Fibroblast of skin of back (primary cell): ENCODE results near the gene PROM2.
"Not testable (repeated sequence)": the region's sequence is repeated elsewhere in the genome, so short reads cannot be mapped to it uniquely, and the experiment has no call there.

Experiments
- DNase-seq: peaks from one replicate; pipeline ENCODE4 v3.0.0-alpha.2; 2013

The PROM2 gene

DNA sequence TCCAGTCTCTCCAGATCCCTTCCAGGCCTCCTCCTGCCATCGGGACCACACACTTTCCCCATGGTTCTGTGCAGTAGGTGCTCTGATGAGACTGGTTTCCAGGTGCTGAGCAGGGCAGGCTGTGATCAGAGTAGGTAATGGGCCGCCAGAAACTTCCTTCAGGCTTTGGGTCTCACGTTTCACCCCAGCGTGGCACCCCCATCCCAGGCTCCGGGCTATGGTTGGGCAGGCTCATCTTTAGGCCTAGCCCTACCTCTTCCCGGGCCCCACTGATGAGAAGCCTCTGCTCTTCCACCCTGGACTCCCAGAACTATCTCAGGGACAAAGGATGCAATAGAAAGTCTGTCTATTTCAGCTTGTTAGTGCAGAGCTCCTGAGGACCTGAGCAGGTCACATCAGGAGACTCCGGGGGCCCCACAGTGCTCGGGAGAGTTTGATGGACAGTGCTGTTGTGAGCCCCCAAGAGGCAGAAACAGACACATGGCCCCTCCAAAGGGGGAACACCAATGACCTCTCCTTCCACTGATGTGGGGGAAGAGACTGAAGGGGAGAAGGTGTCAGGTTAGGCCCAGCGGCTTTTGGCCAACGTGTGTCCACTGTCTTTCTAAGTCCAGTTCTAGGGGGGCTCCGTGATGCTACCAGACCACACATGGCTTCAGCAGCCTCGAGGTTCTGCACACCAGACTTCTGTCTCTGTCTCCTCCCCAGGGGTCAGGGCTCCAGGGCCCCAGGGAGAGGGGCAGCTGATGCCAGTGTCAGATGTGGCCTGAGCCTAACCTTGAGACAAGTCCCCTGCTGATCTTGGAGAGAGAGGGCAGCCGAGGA lies 5.8 kb upstream of the PROM2 start:
- DNase-seq: no peak

DNA sequence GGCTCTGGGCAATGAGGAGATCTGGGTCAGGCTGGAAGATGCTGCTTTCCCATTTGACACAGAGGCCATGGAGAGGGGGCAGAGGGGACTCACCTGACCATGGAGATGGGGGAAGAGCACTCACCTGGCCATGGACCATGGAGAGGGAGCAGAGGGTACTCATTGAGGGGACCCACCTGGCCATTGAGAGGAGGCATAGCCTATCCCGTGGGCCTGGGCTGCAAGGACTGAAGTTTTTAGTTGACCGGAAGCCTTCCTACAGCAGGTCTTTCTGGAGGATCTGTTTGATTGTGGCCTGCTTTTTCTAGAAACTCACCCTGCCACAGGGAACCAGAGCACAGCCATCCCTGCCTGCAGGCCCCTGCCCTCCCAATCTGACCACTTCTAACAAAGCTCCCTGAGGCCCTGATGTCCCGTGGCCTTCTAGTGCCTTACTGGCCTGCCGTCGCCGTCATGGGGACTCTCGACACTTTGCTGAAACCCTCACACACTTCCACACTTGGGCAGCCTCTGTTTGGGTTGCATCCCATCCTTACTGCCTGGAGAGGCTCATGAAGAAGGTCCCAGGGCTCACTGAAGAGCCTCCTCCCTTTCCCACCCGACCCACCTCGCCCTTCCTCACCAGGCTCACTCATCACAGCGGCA lies 5.1 kb upstream of the PROM2 start:
- no peak for DNase-seq

DNA sequence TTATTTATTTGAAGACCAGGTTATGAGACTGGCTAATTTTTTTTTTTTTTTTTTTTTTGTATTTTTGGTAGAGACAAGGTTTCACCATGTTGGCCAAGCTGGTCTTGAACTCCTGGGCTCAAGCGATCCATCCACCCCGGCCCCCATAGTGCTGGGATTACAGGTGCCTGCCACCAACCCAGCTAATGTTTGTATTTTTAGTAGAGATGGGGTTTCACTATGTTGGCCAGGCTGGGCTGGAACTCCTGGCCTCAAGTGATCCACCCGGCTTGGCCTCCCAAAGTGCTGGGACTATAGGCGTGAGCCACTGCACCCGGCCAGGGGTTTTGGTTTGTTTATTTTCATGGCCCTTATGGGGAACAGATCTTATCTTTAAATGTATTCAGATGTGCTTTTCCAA lies 4.5 kb upstream of the PROM2 start:
- DNase-seq: not testable (repeated sequence)

DNA sequence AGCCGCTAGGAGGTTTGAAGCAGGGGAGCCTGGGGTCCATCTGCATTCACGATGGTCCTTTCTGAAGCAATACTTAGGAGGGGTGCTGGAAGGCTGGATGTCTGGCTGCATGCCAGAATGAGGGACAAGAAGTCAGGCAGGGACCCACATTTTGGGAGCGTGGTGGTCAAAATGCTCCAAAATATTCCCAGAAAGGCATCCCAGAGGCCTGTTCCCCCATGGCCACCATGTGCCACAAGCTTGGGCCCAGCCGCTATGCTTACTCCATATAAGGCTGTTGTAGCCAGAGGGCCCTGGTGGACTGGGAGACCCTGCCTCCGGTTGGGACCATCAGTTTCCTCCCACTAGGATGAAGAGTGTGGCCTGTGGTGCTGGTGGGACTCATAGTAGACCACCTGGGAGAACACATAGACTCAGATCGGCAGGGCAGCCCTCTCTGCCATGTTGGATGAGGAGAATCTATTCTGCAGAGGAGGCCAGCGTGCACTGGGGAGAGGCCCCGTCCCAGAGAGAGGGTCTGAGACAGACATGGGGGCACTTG lies 3.6 kb upstream of the PROM2 start:
- DNase-seq: no peak

DNA sequence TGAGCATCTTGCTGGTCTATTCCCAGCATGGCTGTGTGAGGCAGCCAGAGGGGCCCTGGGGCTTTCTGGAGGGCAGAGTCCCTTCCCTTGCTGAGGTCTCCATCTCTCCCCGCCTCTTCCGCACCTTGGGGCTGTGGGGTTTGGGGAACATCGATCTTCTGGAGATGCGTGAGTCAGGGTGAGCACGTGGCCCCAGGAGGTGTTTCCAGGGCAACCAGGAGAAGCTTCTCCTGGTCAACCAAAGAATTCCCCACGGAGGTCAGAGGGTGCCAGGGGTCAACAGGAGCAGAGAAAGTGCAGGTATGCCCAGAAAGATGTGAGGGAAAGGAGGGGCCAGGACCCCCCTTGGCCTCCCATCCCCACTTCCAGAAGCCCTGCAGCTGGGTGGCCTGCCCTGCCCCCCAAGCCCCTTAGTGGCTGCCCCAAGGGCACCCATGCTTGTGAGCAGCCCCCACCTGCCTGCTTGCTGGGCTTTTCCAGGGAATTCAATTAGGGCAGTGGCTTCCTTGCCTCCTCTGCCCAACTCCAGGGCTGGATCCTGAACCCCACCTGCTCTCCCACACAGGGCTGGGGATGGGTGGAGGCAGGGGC lies 2.8 kb upstream of the PROM2 start:
- no peak for DNase-seq

DNA sequence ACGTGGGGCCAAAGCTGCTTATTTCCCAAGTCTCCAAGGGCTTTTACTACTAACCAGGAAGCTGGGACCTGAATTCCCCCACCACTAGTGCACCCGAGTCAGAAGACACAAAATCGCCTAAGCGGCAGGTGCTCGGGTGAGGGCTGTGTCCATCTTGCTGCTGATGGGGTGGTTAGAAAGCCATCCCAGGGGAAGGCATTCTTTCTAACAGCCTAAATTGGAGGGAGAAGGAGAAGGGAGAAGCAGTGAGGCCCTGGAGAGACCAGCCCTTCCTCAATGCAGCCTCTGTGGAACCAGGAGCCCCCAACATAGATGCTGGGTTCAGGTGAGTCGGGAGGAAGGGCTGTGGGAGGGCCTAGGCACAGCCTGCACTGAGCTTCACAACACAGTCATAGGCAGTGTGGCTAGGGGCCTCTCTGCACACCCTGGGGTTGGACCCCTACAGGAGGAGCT lies 1.9 kb upstream of the PROM2 start:
- DNase-seq: no peak

DNA sequence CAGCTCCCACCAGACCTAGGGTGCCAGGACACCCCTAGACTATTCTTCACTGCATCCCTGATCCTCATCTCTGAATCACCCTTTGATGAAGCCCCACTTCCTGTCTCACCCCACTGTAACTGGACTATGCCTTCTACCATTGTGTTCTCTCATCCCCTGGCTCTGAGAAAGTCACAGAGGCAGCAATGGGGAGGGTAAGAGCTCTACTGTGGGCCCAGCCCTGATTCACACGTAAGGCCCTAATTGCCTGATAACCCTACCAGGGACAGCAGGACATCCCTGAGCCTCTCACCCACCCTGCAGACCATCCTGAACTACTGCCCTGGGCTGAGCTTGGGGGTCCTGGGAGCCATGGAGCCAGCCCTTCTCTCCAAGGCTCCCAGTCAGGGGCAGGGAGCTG lies 1.5 kb upstream of the PROM2 start:
- DNase-seq: no peak

DNA sequence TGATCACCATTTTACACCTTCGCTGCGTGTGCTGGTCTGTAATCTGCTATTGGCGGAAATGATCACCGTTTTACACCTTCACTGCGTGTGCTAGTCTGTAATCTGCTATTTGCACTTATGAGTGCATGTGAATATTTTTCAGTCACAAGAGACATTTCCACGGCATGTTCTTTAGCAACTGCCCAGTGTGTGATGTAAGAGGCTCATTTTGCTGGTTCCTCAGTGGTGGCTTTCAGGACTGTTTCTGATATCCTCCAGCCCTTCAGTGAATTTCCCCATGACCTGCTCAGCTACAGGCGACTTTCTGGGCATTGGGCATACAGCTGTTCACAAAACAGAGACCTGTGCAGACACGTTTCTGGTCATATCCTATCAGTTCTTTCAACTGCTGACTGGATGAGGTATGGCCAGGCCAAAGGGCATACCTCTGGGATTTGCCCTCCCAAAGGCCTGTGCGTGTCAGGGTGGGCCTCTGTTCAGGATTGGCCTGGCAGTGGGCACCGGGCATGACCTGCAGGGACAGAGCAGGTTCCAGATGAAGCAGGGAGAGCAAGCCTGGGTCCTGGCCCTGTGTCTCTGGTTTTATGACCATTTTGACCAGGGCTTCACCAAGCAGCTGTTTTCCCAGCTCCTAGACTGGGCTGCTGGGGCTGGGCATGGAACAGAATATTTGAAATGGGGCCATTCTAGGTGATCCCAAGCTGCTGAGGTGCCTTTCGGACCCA lies 521 bp upstream of the PROM2 start:
- no peak for DNase-seq

DNA sequence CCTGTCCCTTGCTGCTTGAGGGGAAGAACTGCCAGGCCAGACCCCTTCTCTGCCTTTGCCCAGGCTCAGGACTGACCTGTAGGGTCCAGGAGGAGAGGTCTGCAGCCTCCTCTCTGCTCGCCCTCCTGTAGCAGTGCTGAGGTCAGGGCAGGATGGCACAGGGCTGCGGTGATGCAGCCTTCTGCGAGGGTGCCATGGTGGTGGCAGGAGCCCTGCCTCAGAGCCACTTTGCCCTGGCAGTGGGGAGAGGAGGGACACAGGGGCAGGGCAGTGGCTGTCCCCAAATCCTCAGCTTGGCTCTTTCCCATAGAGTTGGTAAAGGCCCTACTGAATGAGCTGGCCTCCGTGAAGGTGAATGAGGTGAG lies 884 bp downstream of the PROM2 start:
- DNase-seq: no peak

DNA sequence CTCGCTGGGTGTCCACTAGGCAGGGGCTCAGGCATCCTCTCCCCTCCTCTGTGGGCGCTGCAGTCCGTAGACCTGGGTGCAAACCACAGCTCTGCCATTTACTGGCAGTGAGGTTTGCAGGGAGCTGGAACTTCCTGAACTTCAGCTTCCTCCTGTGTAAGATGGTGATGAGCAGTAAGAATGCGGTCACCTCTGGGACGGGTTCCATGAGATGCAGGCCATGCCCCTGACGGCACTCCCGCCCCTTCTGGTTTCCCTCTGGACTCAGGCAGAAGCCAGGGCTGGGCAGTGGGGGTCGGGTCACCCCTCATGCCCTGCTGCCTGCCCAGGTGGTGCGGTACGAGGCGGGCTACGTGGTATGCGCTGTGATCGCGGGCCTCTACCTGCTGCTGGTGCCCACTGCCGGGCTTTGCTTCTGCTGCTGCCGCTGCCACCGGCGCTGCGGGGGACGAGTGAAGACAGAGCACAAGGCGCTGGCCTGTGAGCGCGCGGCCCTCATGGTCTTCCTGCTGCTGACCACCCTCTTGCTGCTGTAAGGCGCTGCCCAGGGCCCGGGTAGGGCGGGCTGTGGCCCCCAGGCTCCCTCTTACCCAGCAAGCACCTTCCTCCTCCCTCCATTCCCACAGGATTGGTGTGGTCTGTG lies 1.5 kb downstream of the PROM2 start:
- DNase-seq: no peak

DNA sequence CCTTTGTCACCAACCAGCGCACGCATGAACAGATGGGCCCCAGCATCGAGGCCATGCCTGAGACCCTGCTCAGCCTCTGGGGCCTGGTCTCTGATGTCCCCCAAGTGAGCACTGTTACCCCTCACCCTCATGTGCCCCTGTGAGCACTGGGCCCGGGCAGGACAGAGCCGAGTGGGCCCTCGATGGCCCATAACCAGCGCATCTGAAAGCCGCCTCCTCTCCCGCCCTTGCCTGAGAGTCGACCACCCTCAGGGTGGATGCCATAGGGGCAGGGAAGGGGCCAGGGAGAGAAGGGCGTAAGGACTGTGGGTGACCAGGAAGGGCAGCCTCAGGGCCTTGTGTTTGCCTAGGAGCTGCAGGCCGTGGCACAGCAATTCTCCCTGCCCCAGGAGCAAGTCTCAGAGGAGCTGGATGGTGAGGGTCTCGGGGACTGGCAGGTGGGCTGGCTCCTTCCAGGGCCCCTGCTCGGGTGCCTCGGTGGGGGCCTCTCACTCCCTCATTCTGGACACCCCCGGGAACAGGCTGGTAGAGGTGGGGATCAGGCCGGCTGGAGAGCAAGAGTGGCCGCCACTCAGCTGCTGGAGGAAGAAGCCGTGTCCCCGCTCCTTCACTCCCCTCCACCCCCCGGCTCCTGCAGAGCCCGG lies 2.1 kb downstream of the PROM2 start:
- no peak for DNase-seq

DNA sequence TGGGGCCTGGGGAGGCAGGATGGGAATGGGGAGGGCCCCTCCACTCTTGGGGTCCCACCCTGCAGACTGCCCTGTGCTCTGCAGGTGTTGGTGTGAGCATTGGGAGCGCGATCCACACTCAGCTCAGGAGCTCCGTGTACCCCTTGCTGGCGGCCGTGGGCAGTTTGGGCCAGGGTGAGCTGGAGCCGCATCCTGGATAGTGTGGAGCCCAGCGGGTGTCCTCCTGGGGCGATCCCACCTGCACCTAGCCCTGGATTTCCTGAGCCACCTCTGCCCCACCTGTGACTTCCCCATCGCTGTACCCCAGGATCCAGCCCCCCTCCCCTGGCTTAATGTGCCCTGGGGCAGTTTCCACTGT lies 2.6 kb downstream of the PROM2 start:
- no peak for DNase-seq

DNA sequence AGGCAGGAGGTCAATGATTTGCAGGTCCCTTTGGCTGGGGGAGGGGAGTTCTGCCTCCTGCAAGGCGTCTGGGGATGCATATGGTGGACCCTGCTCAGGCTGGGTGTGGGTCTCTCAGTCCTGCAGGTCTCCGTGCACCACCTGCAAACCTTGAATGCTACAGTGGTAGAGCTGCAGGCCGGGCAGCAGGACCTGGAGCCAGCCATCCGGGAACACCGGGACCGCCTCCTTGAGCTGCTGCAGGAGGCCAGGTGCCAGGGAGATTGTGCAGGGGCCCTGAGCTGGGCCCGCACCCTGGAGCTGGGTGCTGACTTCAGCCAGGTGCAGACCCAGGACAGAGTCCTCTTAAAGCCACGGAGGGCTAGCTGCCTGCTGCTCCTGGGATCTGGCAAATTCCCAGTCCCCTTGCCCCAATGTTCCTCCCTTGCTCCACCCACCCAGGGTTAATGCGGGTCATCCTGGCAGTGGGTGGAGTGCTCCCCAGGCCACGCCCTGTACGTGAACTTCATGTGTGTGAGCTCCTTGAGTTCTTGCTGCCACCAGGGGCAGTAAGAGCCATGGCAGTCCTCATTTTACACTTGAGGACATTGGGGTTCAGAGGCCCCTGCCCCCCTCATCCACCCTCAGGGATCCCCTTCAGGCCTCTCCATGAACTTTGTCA lies 3.1 kb downstream of the PROM2 start:
- DNase-seq: no peak

DNA sequence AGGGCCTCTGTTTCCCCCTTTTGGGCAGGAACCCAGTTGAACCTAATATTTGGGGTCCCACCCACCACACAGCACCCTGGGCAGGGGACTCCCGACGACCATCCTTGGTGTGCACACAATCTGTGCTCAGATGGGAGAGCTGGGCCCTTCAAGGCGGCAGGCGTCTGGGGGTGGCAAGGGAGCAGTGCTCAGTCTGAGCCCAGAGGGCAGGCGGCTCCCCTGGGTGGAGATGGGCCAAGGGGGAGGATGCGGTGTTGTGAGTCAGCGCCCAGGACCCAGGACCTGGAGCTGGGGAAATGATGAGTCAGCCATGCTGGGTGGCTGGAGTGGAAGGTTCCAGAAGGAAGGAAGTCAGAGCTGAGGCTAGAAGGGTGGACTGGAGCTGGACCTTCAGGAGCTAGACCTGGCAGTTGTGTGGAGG lies 3.8 kb downstream of the PROM2 start:
- peak; percentile 44 for DNase-seq

DNA sequence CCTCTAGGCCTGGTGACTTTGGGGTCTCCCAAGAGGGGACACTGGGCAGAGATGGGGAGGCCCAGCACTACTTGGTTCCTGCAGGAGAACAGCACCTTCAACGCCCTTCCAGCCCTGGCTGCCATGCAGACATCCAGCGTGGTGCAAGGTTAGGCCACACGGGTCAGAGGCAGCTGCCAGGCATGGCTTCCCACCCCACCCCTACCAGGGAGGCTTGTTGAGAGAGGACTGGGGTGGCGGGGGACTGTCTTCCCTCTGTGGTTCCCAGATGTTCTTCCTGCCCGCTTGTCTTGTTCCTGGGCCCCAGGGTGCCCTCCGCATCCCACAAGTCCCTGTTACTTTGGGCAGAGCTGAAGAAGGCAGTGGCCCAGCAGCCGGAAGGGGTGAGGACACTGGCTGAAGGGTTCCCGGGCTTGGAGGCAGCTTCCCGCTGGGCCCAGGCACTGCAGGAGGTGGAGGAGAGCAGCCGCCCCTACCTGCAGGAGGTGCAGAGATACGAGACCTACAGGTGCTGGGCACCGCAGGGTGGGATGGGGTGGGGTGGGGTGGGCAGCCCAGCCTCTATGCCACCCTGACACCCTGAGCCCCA lies 4.5 kb downstream of the PROM2 start:
- DNase-seq: no peak

DNA sequence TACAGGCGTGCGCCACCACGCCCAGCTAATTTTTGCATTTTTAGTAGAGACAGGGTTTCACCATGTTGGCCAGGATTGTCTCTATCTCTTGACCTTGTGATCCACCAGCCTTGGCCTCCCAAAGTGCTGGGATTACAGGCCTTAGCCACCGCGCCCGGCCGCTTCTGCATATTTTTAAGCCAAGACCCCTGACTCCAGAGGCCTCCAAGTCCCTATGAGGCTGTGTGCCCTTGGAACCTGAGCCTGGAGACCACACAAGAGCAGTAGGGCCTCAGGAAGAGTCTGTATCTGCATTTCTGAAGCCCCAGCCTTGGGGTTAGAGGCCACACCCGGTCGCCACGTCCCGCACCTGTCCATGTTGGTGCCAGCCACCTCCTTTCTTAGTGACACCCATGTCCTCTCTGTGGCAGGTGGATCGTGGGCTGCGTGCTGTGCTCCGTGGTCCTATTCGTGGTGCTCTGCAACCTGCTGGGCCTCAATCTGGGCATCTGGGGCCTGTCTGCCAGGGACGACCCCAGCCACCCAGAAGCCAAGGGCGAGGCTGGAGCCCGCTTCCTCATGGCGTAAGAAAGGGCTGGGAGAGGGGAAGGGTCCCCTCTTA lies 5.3 kb downstream of the PROM2 start:
- no peak for DNase-seq

DNA sequence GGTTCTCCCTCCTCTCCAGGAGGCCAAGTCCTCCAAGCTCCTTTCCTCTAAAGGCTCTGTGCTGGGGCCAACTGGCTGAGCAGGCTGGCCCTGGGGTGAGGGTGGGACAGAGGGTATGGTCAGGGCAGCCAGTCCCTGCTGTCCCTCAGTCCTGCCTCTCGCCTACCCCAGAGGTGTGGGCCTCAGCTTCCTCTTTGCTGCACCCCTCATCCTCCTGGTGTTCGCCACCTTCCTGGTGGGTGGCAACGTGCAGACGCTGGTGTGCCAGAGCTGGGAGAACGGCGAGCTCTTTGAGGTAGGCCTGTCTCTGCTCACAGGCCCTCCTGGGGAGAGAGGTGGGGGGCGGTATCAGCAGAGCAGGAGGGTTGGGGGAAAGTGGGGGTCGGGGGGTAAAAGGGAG lies 6.8 kb downstream of the PROM2 start:
- DNase-seq: no peak

DNA sequence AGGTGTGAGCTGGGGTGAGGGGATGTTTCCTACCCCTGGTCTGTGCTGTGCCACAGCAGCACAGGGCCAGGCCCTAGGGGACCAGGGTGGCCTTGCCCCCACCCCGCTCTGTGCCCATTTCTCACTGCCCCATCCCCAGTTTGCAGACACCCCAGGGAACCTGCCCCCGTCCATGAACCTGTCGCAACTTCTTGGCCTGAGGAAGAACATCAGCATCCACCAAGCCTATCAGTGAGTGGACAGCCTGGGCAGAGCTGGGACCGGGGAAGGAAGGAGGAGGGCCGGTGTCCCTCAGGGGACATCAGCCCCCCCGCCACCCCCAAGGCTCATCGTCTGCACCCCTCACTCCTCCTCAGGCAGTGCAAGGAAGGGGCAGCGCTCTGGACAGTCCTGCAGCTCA lies 7.5 kb downstream of the PROM2 start:
- no peak for DNase-seq

DNA sequence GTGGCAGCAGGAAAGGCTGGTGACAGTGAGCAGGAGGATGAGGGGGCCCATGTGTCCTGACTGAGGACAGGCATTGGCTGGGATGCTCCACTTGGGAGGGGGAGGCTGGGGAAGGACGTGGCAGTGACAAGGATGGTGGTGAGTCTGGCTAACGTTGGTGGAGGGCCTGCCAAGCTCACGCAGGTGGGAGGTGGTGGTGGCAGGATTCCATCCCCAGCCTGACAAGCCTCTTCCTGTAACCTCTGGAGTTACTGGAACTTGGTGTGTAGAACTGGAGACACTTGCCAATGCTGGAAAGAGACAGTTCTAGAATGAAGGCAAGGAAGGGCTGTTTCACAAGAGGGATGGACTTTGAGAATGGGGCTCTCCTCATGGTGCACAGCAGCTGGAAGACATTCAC lies 8.2 kb downstream of the PROM2 start:
- DNase-seq: no peak

DNA sequence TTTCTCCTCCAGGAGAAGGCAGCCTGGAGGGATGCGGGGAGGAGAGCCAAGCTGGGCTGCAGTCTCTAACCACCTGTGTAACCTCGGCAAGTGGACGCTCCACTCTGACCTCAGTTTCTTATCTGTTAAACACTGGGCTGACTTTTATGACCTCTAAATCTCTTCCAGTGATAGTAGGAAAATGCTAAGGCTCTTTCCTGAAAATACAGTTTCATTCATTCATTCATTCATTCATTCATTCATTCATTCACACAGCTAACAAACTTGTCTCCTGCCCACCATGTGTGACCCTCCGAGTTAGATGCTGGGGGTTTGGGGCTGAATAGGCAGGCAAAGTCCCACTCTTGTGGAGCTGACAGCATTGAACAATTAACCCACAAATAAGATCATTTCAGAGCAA lies 9.3 kb downstream of the PROM2 start:
- no peak for DNase-seq
